Activated effector memory CD4-positive, alpha-beta T cell treated with anti-CD3 and anti-CD28 coated beads, Interleukin-2, amount 50 U/mL, for 16 hours (primary cell): Measurements from ENCODE around the gene SH3GL1.

ENCODE experiments used
- DNase-seq: peaks from one replicate; pipeline ENCODE4 v3.0.0-alpha.2; 2020

SH3GL1 gene

GRCh38 chr19:4431808-4432674 lies 31.7 kb upstream of the SH3GL1 start:
- DNase-seq: no peak

GRCh38 chr19:4431296-4431695 lies 30.9 kb upstream of the SH3GL1 start:
- DNase-seq: no peak

- DNase-seq: no peak
Measured at GRCh38 chr19:4430760-4431159, 30.4 kb upstream of the SH3GL1 start.

- DNase-seq: no peak
Measured at GRCh38 chr19:4429771-4430171, 29.4 kb upstream of the SH3GL1 start.

- DNase-seq: no peak
Measured at GRCh38 chr19:4429256-4429655, 28.9 kb upstream of the SH3GL1 start.

GRCh38 chr19:4428326-4428975 lies 28.1 kb upstream of the SH3GL1 start:
- no peak for DNase-seq

GRCh38 chr19:4425537-4425936 lies 25.2 kb upstream of the SH3GL1 start:
- no peak for DNase-seq

GRCh38 chr19:4423416-4424126 lies 23.2 kb upstream of the SH3GL1 start:
- no peak for DNase-seq

GRCh38 chr19:4416268-4416667 lies 15.9 kb upstream of the SH3GL1 start:
- DNase-seq: no peak

GRCh38 chr19:4415352-4415751 lies 15.0 kb upstream of the SH3GL1 start:
- DNase-seq: no peak

- DNase-seq: no peak
Measured at GRCh38 chr19:4414800-4415321, 14.5 kb upstream of the SH3GL1 start.

GRCh38 chr19:4414144-4414799 lies 13.9 kb upstream of the SH3GL1 start:
- no peak for DNase-seq

GRCh38 chr19:4413588-4413987 lies 13.2 kb upstream of the SH3GL1 start:
- no peak for DNase-seq

- no peak for DNase-seq
Measured at GRCh38 chr19:4409123-4409933, 9.0 kb upstream of the SH3GL1 start.

GRCh38 chr19:4406626-4407025 lies 6.3 kb upstream of the SH3GL1 start:
- no peak for DNase-seq

- no peak for DNase-seq
Measured at GRCh38 chr19:4405977-4406376, 5.6 kb upstream of the SH3GL1 start.

GRCh38 chr19:4403005-4403761 lies 2.8 kb upstream of the SH3GL1 start:
- DNase-seq: no peak

GRCh38 chr19:4402171-4403004 lies 2.0 kb upstream of the SH3GL1 start, which contains the start of gene CHAF1A:
Gene CHAF1A, plus strand, starts transcription at chr19:4402640. Its CDS starts 123 bp downstream, at chr19:4402763.
- peak; percentile 100 for DNase-seq

- DNase-seq: no peak
Measured at GRCh38 chr19:4401769-4402170, 1.4 kb upstream of the SH3GL1 start.

- DNase-seq: no peak
Measured at GRCh38 chr19:4399812-4400134, 574 bp downstream of the SH3GL1 start.
